Stimulated activated CD4-positive, alpha-beta T cell treated with anti-CD3 and anti-CD28 coated beads, Interleukin-15, amount 100 ng/mL, for 24 hours (primary cell): ENCODE data around the gene C16orf86.

ENCODE experiments used
- DNase-seq: peaks from one replicate; pipeline ENCODE4 v3.0.0-alpha.2; 2020

C16orf86 gene

DNA sequence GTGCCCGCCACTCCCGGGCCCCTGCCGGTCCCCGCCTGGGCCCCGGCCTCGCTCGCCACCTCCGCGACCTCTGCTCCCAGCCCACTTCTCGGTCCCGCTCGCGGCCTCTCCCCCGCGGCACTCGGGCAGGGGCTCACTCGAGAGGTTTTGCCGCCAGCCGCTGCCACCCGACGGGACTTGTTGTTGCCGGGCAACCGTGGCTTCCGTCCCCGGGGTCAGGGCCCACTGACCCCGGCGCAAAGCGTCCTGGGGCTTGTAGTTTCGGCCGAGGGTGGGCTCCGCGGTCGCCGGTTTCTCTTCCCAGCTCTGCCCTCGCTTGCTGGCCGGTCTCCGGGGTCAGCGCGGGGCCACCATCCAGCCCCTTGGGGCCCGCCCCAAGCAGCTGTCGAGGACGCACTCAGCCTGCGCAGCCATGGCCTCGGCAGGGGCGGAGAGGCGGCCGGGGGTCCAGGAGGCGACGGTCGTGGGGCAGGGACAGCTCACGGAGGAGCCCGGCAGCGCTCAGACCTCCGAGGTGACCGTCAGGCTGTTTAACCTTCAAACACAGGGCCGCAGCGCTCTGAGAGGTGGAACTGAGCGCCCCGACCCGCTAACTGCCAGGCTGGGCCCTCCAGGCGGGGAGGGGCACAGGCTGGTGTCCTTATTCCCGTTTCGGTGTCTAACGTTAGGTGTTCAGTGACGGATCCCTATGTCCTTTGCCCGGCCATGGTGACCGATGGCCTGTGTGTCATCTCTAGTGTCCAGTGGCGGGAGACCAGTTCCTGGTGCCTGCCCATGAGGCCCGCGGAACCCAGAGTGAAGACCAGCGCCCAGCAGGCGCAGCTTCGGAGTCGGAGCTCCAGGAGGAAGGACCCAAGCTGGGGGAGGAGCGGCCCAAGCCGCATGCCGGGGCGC, at the start of gene C16orf86, which contains the start of gene ENKD1:
C16orf86 (plus strand) TSS at position 256 of the 894 bp plus-strand sequence; CDS start at position 413, 157 bp downstream.
ENKD1 (minus strand) TSS at position 192 of the 894 bp plus-strand sequence. CDS start 308 bp downstream, outside the sequence.
- peak; percentile 87 for DNase-seq

- DNase-seq: no peak
Observed at GRCh38 chr16:67628216-67628615, 38.4 kb upstream of the C16orf86 start.

GRCh38 chr16:67632415-67633172, 34.0 kb upstream of the C16orf86 start:
- DNase-seq: no peak

- DNase-seq: no peak
Observed at GRCh38 chr16:67636713-67637112, 29.9 kb upstream of the C16orf86 start.

GRCh38 chr16:67637625-67638024, 29.0 kb upstream of the C16orf86 start:
- no peak for DNase-seq

GRCh38 chr16:67641779-67642708, 24.6 kb upstream of the C16orf86 start:
- DNase-seq: no peak

DNA sequence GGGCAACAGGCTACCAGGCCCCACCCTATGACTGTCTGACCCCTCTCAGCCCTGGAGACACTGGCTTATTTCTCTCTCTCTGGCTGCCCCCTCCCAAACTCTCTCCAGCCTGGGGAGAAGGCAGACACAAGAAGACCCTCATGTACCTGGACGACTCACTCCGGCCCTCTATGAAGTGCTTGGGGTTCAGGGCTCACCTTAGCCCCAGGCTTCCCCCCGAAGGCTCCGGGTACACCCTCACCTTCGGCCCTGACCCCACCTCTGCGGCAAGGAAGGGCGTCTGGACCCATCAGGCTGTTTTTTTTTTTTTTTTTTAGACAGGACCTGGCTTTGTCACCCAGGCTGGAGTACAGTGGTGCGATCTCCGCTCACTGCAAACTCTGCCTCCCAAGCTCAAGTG, 22.6 kb upstream of the C16orf86 start:
- DNase-seq: no peak

- DNase-seq: no peak
Observed at GRCh38 chr16:67645397-67646121, 21.1 kb upstream of the C16orf86 start.

GRCh38 chr16:67647111-67647651, 19.4 kb upstream of the C16orf86 start:
- DNase-seq: no peak

DNA sequence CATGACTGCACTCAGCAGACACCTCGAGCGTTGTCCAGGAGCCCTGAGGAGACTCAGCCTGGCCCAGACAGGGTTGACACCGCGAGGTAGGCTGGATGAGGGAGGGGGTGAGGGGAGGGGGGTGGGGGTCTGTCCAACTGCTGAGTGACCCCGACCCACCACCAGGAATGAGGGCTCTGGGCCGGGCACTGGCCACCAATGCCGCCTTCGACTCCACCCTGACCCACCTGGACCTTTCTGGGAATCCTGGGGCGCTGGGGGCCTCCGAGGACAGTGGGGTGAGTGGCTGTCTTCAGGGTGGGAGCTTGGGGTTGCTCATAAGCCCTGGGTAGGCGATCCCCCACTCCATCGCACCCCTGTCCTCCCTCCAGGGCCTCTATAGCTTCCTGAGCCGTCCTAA, 18.9 kb upstream of the C16orf86 start:
- DNase-seq: no peak

DNA sequence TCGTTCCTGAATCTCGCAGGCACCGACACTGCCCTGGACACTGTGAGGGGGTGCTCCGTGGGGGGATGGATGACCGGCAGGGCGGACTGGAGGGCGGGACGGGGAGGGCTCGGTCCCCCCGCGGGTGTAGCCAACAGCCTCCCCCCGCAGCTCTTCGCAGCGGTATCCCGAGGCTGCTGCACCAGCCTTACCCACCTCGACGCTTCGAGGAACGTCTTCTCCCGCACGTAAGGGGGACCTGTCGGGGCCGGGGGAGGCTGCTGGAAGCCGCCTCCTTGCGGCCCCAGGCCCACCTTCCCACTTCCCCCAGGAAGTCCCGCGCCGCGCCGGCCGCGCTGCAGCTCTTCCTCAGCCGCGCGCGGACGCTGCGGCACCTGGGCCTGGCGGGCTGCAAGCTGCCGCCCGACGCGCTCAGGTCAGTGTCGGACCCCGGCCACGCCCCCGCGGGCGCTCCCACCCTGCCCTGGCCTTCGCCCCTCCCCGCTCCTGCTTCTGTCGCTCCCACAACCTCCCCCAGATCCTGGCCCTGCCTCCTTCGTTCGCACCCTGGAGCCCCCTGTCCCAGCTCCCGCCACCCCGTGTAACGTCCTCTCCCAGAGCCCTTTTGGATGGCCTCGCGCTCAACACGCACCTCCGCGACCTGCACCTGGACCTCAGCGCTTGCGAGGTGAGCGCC, 18.4 kb upstream of the C16orf86 start:
- no peak for DNase-seq

DNA sequence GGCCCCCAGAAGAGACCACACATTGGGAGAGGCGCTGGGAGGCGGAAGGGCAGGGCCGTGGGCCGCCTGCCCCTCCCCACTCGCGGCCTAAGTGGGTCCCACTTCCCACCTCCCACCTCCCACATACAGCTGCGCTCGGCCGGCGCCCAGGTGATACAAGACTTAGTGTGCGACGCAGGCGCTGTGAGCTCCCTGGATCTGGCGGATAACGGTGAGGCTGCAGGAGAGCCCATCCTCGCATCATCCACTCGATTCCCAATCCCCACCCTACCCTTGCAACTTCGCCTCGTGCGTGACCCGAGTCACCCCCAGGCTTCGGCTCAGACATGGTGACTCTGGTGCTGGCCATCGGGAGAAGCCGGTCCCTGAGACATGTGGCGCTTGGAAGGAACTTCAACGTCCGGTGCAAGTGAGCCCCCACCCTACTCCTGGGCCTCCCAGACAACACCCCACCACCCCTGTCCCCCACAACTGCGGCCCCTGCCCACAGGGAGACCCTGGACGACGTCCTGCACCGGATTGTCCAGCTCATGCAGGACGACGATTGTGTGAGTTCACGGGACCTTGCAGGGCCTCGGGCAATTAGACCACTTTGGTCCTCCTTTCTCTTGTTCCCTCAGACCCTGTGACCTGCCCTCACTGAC, 17.7 kb upstream of the C16orf86 start:
- no peak for DNase-seq

DNA sequence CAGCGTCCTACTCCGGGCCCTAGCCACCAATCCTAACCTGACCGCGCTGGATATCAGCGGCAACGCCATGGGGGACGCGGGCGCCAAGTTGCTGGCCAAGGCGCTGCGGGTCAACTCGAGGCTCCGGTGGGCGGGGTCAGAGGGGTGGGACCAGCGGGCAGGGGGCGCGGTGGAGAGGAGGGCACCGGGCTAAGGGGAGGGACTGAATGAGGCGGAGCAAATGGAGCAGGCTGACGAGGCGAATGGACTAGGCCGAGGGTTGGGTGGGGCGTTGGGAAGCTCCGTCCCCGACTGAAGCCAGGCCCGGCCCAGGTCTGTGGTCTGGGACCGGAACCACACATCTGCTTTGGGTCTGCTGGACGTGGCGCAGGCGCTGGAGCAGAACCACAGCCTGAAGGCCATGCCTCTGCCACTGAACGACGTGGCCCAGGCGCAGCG, 17.1 kb upstream of the C16orf86 start:
- no peak for DNase-seq

GRCh38 chr16:67650023-67650422, 16.6 kb upstream of the C16orf86 start:
- DNase-seq: no peak

DNA sequence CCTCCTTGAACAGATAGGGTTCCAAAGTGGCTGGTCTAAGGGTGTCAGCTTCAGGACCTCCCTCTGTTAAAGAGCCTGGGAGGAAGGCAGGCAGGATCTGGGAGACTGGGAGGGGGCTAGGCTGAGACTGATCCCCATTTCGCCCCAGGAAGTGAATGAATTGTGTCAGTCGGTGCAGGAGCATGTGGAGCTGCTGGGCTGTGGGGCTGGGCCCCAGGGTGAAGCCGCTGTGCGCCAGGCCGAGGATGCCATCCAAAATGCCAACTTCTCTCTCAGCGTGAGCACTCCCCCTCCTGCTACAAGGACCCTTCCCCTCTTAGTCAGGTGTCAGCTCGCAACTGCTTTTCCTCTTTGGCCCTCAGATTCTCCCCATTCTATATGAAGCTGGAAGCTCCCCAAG, 15.6 kb upstream of the C16orf86 start:
- no peak for DNase-seq

GRCh38 chr16:67651847-67652246, 14.8 kb upstream of the C16orf86 start:
- no peak for DNase-seq

GRCh38 chr16:67652578-67653127, 14.0 kb upstream of the C16orf86 start:
- DNase-seq: no peak

GRCh38 chr16:67653128-67653788, 13.4 kb upstream of the C16orf86 start:
- DNase-seq: no peak

DNA sequence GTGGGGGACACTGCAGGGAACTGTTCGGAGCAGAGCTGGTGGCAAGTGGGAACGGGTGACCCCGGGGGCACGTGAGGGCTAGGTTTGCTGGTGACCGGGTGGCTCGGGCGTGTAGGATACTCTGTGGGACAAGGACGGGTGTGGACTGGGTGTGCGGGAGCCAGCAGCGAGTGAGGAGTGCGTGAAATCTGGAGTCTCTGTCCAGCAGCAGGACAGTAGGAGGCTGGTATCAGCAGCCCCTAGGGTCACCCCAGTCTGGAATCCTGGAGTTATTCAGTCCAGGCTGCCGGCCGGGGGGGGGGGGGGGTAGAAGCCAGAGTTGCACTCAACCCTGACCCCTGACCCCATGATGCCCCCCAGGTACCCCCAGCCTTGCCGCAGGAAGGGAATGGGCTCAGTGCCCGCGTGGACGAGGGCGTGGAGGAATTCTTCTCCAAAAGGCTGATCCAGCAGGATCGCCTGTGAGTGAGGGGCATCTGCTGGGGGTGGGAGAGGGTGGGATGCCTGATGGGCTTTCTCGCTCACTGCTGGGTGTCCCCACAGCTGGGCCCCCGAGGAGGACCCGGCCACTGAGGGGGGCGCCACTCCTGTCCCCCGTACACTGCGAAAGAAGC, 12.7 kb upstream of the C16orf86 start:
- DNase-seq: no peak
